KBM-7 (cell line): ENCODE measurements around the gene STMN1.
A peak's percentile ranks its signal among the peaks of the same experiment; 100 is the strongest.
"Not testable (repeated sequence)": the region's sequence is repeated elsewhere in the genome, so short reads cannot be mapped to it uniquely, and the experiment has no call there.

Source experiments
- DNase-seq: peaks from one replicate; pipeline ENCODE4 v3.0.0-alpha.2; 2015
- in situ Hi-C: fragments of 300-500 bp; cut with MboI; formaldehyde crosslinking; loops from 2 replicates; pipeline ENCODE4 v1.14.3; 2020; ENCODE audit warnings: low sequenced_read_pairs, low pct_unique_long_range_greater_than_20kb, mixed read lengths

Gene STMN1

DNA sequence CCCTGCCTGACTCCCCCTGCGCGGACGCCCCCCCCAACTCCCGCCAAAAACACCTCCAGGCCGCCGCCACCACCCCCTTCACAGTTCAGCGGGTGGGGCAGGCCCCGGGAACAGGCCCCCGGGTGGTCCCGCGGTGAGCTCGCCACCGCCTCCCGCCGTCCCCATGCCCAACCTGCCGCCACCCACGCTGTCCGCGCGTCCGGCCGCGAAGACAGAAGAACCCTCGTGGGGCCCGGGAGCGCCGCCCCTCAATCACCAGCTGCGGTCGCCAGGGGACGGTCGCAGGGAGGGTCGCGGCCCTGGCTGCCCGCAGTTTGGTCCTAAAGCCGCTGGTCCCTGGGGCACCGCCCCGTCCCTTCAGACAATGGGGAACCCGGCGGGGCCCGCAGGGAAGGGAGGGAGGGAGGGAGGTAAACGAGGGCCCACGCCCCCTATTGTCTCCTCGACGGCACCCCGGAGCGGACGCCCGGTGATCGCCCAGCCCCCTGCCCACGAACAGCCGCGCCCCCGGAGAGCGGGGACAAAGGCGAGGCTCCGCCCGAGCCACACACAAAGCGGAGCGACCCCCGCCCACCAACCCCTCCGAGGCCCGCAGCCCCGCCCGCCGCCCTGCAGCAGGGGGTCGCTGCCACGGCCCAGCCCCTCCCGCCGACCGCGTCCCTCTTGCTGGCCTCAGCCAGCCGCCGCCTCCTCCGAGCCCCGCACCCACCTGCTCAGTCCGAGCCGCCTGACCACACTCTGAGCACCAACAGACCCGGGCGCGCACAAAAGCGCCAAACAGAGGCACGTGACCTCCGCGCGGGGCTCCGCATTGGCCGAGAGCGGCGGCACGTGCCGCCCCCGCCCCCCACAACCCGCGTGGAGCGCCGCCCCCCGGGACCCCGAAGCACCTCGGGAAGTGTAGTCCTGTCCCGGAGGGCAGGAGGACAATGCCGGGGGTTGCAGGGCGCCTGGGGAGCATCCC lies at the start of gene STMN1:
Gene STMN1 (minus strand): TSS at position 740 of the 964 bp plus-strand sequence. CDS start 1,743 bp downstream, outside the sequence.
- peak; percentile 88 for DNase-seq
- in situ Hi-C loops: no loop called here

DNA sequence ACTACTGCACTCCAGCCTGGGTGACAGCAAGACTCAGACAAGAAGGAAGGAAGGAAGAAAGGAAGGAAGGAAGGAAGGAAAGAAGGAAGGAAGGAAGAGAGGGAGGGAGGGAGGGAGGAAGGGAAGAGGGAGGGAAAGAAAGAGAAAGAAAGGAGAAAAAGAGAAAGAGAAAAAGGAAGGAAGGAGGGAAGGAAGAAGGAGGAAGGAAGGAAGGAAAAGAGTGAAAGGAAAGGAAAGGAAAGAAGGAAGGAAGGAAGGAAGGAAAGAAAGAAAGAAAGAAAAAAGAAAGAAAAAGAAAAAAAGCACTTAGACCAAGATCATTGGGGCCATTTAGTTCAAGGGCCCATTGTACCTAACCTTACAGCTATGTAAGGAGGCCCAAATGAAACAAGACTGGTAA lies 49.3 kb upstream of the STMN1 start:
- DNase-seq: no peak
- in situ Hi-C loops: no loop called here

DNA sequence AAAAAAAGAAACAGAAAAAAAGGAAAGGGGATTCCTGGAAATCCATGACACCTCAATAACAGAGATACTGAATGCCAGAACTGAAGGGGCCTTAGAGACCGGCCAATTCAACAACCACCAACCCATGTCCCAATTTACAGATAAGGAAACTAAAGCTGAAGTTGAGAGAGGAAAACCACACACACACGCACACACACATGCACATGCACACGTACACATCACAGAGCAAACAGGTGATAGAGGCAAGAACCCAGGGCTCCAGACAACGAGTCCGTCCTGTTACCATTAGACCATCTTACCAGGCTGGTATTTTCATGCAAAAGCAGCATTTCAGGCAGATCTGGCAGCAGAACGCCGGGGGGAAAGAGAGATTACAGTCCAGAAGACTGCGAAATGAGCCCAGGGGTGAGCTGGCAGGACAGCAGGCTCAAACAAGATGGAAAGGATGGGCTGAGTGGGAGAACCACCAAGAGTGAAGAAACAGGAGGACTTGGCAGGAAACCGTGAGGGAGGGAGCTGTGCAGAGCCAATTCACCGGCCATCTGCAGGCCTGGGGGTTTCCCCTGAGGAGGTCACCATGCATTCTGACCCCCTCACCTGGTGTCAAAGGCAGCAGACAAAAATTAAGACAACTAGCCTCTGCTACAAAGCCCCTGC lies 48.2 kb upstream of the STMN1 start:
- DNase-seq: no peak
- in situ Hi-C loops: no loop called here

DNA sequence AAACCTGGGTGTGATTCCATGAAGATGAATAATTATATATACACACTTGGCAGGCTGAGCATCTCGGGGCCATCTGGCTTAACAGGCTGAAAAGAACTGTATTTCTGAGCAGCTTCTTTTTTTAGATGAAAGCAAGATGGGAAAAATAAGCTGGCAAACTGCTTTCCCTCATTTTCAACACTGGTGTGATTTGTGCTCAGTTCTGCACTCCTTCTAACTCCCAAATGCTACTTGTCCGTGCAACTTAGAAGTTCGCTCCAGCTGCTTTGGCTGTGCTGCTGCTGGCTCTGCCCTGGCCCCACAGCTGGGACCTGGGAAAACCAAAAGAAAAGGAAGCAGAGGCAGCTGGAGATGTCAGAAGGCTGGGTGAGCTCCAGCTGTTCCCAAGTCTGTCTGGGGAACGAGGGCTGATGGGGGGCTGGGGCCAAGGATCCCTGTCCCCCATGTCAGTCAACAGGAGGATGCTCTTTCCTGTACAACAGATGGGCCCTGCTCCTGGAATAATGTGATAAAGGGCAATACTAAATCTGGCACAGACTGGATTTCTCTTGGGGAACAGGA lies 46.7 kb upstream of the STMN1 start:
- in situ Hi-C loops: no loop called here
- no peak for DNase-seq

DNA sequence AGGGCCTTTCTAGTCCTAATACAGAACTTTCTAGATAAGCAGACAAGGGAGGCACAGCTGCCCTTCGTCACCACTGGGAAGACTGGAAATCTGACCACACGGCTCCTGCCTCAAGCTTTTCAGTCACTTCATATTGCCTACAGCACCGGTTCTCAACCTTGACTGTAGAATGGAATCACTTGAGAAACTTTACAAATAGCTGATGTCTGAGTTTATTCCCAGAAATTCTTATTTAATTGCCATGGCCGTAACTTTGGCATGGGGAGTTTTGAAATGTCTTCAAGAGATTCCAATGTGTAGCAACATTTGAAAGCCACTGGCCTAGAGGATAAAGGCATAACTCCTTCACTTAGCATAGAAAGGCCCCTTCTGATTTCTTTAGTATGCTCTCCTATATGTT lies 42.4 kb upstream of the STMN1 start:
- in situ Hi-C loops: no loop called here
- no peak for DNase-seq

DNA sequence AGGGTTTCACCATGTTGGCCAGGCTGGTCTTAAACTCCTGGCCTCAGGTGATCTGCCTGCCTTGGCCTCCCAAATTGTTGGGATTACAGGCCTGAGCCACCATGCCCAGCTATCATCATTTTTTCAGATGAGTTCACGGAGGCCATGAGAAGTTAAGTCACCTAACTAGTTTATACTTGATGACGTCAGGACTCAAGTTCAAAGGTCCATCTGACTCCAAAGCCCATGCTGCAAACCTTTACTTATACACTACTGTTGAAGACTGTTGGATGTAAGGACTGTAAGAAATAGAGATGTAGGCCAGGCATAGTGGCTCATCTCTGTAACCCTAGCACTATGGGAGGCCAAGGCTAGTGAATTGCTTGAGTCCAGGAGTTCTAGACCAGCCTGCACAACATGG lies 40.8 kb upstream of the STMN1 start:
- in situ Hi-C loops: no loop called here
- DNase-seq: no peak

DNA sequence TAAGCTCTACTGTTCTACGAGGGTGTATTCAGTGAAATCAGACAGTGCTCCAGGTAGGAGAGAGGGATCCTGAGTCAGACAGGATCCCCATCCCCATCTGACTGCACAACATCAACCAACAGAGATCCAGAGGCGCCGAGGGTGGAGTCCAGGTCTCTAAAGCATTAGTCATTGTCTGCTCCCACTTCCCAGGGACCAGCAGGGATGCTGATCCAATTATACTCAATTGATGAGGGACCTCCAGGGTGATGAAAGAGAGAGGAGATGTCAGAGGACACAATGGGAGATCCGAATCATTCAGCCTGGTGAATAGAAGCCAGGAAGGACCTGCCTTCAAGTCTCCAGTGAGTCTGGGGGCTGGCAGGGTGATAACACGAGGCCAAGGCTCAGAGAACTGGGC lies 39.5 kb upstream of the STMN1 start:
- no peak for DNase-seq
- in situ Hi-C loops: no loop called here

DNA sequence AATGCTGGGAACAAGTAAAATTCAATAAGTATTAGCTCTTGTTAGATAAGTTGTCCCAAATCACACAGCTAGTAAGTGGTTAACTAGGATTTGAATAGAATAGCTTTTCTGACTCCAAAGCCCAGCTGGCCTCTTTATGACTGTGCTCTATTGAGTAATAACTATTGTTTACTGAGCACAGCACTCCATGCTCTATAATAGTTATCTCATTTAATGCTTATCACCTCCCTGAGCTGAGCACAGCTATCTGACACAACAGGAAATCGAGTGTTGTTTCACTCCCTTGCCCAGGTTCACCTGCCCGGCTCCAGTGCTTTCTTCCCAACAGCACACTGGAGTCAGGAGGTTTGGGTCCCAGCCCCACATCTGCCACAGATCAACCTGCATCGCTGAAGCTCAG lies 38.8 kb upstream of the STMN1 start:
- DNase-seq: no peak

DNA sequence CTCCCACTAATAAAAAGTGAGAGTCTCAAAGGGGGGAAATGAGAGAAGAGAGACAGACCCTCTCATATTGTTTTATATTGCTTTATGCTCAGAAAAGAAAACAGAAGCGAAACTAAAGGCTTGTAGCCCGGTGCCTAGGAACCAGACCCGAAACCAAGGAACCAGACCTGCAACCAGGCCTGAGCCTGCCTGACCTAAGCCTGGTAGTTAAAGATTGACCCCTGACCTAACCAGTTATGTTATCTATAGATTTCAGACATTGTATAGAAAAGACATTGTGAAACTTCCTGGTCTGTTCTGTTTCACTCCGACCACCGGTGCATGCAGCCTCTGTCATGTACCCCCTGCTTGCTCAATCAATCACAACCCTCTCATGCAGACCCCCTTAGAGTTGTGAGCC lies 37.3 kb upstream of the STMN1 start:
- in situ Hi-C loops, DNase-seq: not testable (repeated sequence)

More for the DNA sequence above, 38.8 kb upstream of the STMN1 start:
- in situ Hi-C loops: no loop called here

DNA sequence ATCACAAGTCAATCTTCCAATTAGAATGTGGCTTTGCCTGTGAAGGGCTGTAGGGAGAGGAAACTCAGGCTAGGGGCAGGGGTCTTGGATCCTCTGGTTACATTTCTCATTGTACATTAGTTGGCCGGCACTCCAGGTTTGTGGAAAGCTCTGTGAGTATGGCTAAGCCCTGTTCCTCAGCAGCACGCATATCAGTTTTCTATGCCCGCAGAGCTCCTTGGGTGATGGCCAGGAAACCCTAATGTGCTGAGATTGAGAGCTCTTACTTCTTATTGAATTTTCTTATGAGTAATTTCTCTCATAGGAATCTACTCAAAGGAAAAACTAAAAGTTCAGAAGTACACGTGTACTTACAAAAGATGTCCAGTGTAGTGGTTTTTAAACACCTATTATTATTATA lies 30.7 kb upstream of the STMN1 start:
- in situ Hi-C loops: no loop called here
- no peak for DNase-seq

DNA sequence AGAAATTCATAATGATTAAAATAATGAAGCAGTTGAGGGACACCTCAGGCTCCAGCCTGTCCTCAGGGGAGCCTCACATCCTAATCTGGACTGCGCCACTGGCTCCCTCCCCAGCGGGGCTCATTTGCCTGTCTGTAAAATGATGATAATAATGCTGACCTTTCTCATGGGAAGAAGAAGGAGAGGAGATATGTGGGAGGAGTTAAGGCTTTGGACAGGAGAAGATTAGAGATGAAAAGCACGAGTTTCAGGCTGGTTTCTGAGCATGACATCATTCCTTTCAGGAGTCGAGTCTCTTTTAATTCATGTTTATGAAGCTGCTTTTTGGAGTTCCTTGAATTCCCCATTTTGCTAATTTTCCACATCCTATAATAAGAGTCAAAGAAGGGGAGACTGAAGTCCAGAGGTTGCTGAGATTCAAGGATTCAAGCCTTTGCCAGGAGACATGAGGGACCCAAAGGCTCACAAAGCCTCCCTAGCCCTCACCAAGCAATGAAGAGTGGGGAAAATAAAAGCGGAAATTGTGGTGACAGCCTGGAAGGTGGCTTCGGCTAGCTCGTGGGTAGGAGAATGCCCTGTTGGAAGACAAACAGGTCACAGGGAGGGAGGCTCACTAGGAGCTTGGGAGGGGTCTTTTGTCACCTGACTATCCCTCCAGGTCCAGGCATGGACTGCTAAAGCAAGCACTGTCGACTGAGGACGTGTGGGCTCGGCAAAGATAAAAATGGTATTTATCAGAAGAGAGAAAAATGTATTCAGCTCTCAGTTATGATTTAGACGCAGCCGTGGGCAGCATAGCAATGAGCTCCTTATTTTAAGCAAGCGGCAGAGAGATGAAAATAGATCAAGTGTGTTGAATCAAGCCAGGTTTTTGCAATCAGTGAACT lies 27.5 kb upstream of the STMN1 start:
- in situ Hi-C loops: no loop called here
- no peak for DNase-seq

DNA sequence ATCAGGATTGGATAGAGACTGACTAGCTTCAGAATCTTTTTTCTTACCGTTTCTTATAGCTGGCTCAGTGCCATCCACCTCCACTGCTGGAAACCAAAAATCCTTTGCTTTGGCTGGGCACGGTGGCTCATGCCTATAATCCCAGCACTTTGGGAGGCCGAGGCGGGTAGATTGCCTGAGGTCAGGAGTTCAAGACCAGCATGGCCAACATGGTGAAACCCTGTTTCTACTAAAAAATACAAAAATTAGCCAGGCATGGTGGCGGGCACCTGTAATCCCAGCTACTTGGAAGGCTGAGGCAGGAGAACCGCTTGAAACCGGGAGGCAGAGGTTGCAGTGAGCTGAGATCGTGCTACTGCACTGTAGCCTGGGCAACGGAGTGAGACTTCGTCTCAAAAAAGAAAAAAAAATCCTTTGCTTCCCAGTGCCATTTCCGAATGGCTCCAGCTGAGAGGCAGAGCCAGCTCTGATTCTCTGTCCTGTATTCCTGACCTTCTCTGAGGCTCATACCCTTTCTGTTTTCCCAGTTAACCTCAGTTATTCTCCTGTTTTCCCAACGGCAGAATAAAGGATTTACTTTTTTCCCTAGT lies 26.7 kb upstream of the STMN1 start:
- in situ Hi-C loops, DNase-seq: not testable (repeated sequence)

DNA sequence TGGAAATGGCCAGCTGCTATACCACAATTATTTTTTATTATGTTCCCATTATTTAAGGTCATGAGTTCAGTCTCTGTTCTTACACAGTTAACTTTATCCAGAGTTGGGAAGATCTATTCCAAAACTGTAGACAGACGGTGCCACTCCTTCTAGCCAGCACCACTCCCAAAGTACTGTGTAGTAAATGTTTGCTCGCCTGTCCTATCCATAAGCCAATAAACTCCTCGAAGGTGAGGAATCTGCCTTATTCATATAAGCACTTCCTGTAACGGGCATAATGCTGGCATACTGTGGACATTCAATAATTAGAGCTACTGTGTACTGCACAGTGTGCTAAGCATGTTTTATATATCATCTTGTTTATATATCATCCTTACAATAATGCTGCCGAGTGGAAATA lies 26.1 kb upstream of the STMN1 start:
- DNase-seq: no peak
- in situ Hi-C loops: no loop called here

DNA sequence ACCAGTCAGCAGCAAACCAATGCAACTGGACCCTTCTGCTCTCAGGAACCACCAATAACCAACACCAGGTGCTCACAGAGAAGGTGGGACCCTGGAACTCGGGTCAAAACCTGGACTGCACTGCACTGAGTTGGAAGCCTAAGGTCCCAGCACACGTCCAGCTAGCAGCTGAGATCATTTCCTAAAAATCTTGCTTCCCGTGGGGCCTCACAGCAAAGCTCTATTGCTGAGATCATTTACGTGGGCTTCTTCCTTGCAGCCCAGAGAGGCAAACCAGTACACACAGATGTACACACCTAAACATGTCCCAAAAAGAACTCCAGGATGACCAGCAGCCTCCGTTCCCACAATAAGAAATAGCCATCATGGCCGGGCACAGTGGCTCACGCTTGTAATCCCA lies 22.8 kb upstream of the STMN1 start:
- in situ Hi-C loops: no loop called here

DNA sequence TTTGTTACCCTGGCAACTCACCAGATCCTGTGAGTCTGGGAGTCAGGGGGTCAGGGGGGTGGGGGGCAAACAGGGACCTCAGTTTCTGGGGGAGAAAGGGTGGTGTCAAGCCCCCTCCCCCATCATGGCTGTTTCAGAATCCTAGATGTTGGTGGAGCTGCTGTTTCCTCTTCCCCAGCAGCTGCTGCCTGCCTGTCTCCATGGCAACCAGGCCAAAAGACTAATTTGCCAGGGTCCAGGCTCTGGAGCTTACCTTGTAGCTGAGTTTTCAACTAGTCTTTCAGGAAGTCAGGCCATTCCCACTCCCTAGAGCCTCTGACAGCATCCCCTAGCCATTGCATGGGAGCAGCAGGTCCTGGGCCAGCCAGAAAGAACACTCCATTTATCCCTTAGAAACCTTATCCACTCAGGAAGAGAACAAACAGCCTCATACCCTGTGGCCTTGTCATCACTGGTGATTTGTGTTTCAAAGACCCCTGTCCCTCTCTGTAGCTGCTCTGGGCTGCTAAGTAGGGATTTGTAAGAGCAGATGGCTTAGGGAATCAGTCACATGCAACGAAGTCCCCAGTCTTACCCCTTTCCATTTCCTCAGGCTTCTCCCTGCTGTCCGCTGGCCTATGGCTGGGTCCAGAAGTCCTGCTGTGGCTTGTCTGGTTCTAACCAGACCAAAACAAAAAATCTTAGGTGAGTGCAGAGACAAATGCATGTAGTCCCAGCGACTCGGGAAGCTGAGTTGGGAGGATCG lies 21.5 kb upstream of the STMN1 start:
- peak; percentile 59 for DNase-seq
- in situ Hi-C loops: no loop called here

More for the DNA sequence above, 22.8 kb upstream of the STMN1 start:
- DNase-seq: no peak

DNA sequence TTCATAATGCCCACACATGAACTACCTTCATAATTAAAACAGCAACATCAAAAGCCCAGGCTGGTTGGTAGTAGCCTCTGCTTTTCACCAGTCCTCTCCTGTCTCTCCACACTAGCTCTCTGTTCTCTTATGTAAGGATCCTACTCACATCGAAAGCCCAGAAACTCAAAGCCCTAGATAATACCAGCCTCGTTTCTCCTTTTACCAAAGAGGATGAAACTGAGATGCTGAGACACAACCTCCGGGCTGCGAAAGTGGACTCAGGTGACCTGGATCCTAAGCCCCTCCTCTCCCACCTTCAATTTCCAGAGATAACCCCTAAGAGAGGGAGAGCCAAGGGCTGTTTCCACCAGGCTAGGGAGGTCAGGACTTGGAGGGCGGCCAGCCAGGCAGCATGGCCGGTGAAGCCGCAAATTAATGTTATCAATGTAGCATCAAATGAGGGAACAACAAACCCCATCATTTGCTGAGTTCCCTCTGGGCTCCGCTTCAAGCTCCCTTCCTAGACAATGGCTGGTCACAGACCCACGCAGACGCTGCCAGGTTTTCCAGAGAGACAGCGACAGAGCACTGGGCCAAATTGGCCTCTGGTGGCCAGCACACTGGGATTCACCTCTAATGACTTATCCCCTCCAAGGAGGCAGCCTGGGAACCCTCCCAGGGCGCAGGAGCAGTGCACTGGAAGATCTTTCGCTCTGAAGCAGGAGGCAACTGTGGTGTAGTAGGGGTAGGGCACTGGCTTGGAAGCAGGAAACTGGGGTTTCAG lies 20.7 kb upstream of the STMN1 start:
- in situ Hi-C loops: no loop called here
- DNase-seq: no peak

DNA sequence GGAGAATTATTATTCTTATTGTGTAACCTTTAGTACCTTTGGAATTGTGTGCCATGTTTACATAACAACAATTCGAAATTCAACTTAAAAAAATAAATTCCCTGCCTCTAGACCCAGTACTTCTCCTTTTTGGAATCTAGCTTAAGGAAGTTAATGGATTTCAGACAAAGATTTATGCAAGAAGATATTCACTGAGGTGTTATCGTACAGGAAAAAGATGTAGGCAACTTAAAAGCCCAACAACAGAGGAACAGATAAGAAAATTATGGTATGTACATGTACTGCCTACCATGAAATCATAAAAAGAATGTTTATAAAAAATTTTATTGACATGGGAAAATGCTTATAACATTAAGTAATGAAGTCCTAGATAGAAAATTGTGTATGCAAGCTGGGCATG lies 18.2 kb upstream of the STMN1 start:
- in situ Hi-C loops: no loop called here
- peak; percentile 64 for DNase-seq
